NOMO-1 treated with DMSO at 0.1 percent for 48 hours (cell line): Measurements from ENCODE around the gene PDZRN3.
"Not testable (repeated sequence)": the region's sequence is repeated elsewhere in the genome, so short reads cannot be mapped to it uniquely, and the experiment has no call there.

Experiments used
- DNase-seq: peaks from one replicate; lab custom pipeline; 2025; ENCODE audit not compliant: unreplicated experiment; lab: John Stamatoyannopoulos, UW

The PDZRN3 gene

GRCh38 chr3:73592154-73593144 is 32.3 kb downstream of the PDZRN3 start:
- no peak for DNase-seq

GRCh38 chr3:73591286-73591800 is 33.4 kb downstream of the PDZRN3 start:
- DNase-seq: no peak

GRCh38 chr3:73586628-73587027 is 38.1 kb downstream of the PDZRN3 start:
- DNase-seq: no peak

- no peak for DNase-seq
Observed at GRCh38 chr3:73586190-73586589, 38.6 kb downstream of the PDZRN3 start.

GRCh38 chr3:73584873-73585272 is 39.9 kb downstream of the PDZRN3 start:
- DNase-seq: no peak

GRCh38 chr3:73582535-73582934 is 42.2 kb downstream of the PDZRN3 start:
- DNase-seq: no peak

- no peak for DNase-seq
Observed at GRCh38 chr3:73581134-73581846, 43.5 kb downstream of the PDZRN3 start.

- DNase-seq: no peak
Observed at GRCh38 chr3:73580343-73580742, 44.4 kb downstream of the PDZRN3 start.

GRCh38 chr3:73577704-73578103 is 47.0 kb downstream of the PDZRN3 start:
- no peak for DNase-seq

- DNase-seq: no peak
Observed at GRCh38 chr3:73576999-73577461, 47.7 kb downstream of the PDZRN3 start.

GRCh38 chr3:73575953-73576352 is 48.8 kb downstream of the PDZRN3 start:
- no peak for DNase-seq

- DNase-seq: no peak
Observed at GRCh38 chr3:73575519-73575918, 49.2 kb downstream of the PDZRN3 start.

GRCh38 chr3:73573204-73573603 is 51.5 kb downstream of the PDZRN3 start:
- DNase-seq: no peak

- no peak for DNase-seq
Observed at GRCh38 chr3:73572368-73572767, 52.4 kb downstream of the PDZRN3 start.

- no peak for DNase-seq
Observed at GRCh38 chr3:73571238-73571794, 53.4 kb downstream of the PDZRN3 start.

GRCh38 chr3:73569246-73569760 is 55.4 kb downstream of the PDZRN3 start:
- DNase-seq: no peak

- DNase-seq: no peak
Observed at GRCh38 chr3:73568371-73568862, 56.3 kb downstream of the PDZRN3 start.

GRCh38 chr3:73565374-73565773 is 59.4 kb downstream of the PDZRN3 start:
- not testable (repeated sequence) for DNase-seq

GRCh38 chr3:73563896-73564582 is 60.7 kb downstream of the PDZRN3 start:
- no peak for DNase-seq

GRCh38 chr3:73561494-73561893 is 63.2 kb downstream of the PDZRN3 start:
- no peak for DNase-seq
